VCaP (cell line): ENCODE results near the gene DOC2B.

Source experiments
- H3K27ac ChIP-seq: fragments of 450-650 bp; 2 replicates; pipeline ENCODE4 v1.5.1; 2017
- TF ChIP-seq, protein P1 (sequence below): fragments of 450-650 bp; conservative IDR thresholded peaks from 2 replicates; pipeline ENCODE4 v1.5.1; 2017; ENCODE audit warnings: mild to moderate bottlenecking, moderate library complexity

Gene DOC2B

DNA sequence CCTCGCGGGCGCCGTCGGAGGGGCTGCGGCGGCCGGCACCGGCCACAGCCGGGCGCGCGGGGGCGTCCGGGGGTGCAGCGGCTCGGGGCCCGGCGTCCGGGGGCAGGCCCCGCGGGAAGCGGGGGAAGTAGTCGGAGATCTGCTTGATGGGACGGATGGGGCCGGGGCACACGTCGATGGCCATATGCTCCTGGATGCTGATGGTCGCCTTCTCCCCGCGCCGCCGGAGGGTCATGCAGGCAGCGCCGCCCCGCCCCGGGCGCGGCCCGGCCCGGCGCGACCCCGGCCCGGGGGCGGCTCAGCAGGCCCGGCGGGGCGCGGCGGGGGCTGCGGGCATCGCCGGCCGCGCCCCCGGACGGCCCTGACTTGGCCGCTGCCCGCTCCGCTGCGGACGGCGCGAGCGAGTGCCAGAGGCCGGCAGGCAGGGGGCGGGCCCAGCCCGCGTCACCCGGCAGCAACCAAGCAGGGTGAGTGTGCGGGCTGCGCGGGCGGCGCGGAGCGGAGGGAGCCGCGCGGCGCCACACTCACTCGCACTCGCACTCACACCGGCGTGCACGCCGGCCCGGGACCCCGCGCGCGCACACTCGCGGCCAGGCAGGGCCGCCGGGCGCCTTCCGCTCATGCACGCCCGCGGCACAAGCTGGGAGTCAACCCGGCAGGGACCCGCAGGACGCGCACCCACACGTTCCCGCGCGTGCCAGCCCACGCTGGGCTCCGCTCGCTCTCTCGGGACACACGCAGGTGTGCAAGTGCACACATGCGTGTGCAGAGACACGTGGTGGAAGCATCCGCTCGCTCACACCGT lies at the start of gene DOC2B:
TSS of gene DOC2B (minus strand) at position 406 of the 805 bp plus-strand sequence. CDS start at position 235, 171 bp downstream.
- TF ChIP-seq, protein P1, sequence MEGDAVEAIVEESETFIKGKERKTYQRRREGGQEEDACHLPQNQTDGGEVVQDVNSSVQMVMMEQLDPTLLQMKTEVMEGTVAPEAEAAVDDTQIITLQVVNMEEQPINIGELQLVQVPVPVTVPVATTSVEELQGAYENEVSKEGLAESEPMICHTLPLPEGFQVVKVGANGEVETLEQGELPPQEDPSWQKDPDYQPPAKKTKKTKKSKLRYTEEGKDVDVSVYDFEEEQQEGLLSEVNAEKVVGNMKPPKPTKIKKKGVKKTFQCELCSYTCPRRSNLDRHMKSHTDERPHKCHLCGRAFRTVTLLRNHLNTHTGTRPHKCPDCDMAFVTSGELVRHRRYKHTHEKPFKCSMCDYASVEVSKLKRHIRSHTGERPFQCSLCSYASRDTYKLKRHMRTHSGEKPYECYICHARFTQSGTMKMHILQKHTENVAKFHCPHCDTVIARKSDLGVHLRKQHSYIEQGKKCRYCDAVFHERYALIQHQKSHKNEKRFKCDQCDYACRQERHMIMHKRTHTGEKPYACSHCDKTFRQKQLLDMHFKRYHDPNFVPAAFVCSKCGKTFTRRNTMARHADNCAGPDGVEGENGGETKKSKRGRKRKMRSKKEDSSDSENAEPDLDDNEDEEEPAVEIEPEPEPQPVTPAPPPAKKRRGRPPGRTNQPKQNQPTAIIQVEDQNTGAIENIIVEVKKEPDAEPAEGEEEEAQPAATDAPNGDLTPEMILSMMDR, result no peak
- H3K27ac ChIP-seq, result no peak within 1 kb of the TSS

DNA sequence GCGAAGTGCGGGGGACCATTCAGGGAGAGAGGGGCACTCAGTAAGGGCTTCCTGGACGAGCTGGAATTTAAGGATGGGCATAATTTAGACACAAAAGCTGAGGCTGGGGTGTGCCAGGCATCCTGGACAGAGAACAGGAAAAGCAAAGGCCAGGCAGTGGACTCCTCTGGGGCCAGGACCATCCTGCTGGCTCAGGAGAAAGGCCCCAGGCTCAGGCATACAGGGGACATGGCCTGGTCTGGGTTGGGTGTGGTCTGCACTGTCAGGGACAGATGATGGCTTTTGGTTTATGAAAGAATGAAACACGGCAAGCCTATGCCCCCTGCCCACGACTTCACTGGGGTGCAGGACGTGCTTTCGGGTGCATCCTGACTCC lies 48.9 kb upstream of the DOC2B start:
- TF ChIP-seq, protein P1, result no peak
- no peak overlapping the region for H3K27ac ChIP-seq

- no peak overlapping the region for H3K27ac ChIP-seq
- TF ChIP-seq, protein P1, result no peak
These were observed 48.4 kb upstream of the DOC2B start for GRCh38 chr17:229709-230394.

- H3K27ac ChIP-seq, result no peak overlapping the region
- TF ChIP-seq, protein P1, result no peak
These were observed 47.7 kb upstream of the DOC2B start for GRCh38 chr17:228951-229708.

GRCh38 chr17:227946-228615 lies 46.6 kb upstream of the DOC2B start:
- no peak overlapping the region for H3K27ac ChIP-seq
- TF ChIP-seq, protein P1, result no peak

GRCh38 chr17:227078-227945 lies 45.9 kb upstream of the DOC2B start:
- no peak overlapping the region for H3K27ac ChIP-seq
- TF ChIP-seq, protein P1, result no peak
